ENCODE measurements around the gene LYSET.
A peak's percentile ranks its signal among the peaks of the same experiment; 100 is the strongest.
"Not testable (repeated sequence)": the region's sequence is repeated elsewhere in the genome, so short reads cannot be mapped to it uniquely, and the experiment has no call there.

The LYSET gene

DNA sequence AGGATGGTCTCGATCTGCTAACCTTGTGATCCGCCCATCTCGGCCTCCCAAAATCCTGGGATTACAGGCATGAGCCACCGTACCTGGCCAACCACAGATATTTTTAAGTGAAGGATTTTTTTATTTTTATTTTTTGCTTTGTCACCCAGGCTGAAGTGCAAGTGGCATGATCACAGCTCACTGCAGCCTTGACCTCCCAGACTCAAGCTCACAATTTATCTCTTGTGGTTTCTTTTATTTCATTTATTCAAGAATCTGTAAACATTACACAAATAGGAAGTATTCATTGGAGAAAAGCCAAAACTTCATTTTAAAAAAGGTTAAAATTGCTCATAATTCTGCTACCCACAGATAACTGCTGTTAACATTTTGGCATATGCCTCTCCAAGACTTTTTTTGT lies 13.7 kb upstream of the LYSET start:
- H3K9me3 ChIP-seq: no peaks in the 10 kb centered on the region
- no peaks in the 10 kb centered on the region for H3K4me1 ChIP-seq
- no peaks in the 10 kb centered on the region for H3K27me3 ChIP-seq
- H3K4me3 ChIP-seq: no peak overlapping the region
- no peaks in the 10 kb centered on the region for H4K20me1 ChIP-seq
- H3K27ac ChIP-seq: no peak overlapping the region
- no peaks in the 10 kb centered on the region for H3K36me3 ChIP-seq
- H3K9ac ChIP-seq: no peak overlapping the region
- no peak for TF ChIP-seq Cebpa-rat (IDR thresholded peaks at IDR 0.05)
- no peak overlapping the region for H3K4me2 ChIP-seq

DNA sequence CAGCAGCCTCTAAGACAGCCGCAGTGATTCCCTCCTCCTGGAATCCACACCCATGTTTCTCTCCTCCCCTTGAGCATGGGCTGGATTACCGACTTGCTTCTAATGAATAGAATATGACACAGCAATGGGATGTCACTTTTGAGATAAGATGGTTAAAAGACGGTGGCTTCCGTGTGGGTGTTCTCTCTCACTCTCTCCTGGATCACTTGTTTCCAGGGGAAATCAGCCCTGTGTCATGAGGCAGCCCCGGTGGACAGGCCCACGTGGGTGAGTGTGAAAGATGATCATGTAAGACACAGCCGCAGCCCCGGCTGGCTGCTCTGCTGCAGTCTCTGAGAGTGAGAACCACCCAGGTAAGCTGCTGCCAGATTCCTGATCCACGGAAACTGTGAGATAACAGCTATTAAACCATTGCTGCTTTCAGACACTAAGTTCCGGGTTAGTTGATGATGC lies 11.1 kb upstream of the LYSET start:
- Histone ChIP-seq H3K27ac (no peak overlapping the region), H3K9ac (no peak overlapping the region), H3K4me1 (no peaks in the 10 kb centered on the region), H4K20me1 (no peaks in the 10 kb centered on the region), H3K9me3 (no peaks in the 10 kb centered on the region), H3K27me3 (no peaks in the 10 kb centered on the region), H3K4me3 (no peak overlapping the region), H3K36me3 (no peaks in the 10 kb centered on the region), H3K4me2 (no peak overlapping the region)
- no peak for TF ChIP-seq Cebpa-rat (IDR thresholded peaks at IDR 0.05)

DNA sequence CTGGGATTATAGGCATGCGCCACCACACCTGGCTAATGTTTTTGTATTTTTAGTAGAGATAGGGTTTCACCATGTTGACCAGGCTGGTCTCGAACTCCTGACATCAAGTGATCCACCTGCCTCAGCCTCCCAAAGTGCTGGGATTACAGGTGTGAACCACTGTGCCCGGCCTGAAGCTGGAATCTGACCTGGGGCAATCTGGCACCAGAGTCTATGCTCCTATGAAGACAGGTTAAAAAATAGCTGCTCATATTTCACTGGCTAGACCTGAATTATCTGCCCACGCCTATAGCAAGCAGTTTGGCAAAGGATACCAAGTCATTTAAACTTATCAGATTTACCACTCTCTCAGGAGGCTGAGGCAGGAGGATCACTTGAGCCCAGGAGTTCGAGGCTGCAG lies 10.4 kb upstream of the LYSET start:
- H3K9me3 ChIP-seq, H3K4me3 ChIP-seq, H3K4me1 ChIP-seq, H3K4me2 ChIP-seq, H3K27me3 ChIP-seq, H3K36me3 ChIP-seq, H3K27ac ChIP-seq, H3K9ac ChIP-seq, H4K20me1 ChIP-seq: not testable (repeated sequence)

DNA sequence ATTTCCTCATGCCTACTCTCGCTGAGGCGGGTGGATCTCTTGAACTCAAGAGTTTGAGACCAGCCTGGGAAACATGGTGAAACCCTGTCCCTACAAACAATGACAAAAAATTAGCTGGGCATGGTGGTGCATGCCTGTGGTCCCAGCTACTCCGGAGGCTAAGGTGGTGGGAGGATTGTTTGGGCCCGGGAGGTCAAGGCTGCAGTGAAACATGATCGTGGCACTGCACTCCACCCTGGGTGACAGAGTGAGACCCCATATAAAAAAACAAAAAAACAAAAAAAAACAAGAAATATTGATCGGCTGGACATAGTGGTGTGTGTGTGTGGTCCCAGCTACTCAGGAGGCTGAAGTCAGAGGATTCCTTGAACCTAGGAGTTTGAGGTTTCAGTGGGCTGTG lies 9.6 kb upstream of the LYSET start:
- no peak overlapping the region for H3K9ac ChIP-seq
- no peaks in the 10 kb centered on the region for H3K27me3 ChIP-seq
- H3K9me3 ChIP-seq: no peaks in the 10 kb centered on the region
- H3K4me3 ChIP-seq: no peak overlapping the region
- no peaks in the 10 kb centered on the region for H4K20me1 ChIP-seq
- H3K4me2 ChIP-seq: no peak overlapping the region
- no peaks in the 10 kb centered on the region for H3K4me1 ChIP-seq
- no peak for TF ChIP-seq Cebpa-rat (IDR thresholded peaks at IDR 0.05)
- H3K36me3 ChIP-seq: no peaks in the 10 kb centered on the region
- no peak overlapping the region for H3K27ac ChIP-seq

DNA sequence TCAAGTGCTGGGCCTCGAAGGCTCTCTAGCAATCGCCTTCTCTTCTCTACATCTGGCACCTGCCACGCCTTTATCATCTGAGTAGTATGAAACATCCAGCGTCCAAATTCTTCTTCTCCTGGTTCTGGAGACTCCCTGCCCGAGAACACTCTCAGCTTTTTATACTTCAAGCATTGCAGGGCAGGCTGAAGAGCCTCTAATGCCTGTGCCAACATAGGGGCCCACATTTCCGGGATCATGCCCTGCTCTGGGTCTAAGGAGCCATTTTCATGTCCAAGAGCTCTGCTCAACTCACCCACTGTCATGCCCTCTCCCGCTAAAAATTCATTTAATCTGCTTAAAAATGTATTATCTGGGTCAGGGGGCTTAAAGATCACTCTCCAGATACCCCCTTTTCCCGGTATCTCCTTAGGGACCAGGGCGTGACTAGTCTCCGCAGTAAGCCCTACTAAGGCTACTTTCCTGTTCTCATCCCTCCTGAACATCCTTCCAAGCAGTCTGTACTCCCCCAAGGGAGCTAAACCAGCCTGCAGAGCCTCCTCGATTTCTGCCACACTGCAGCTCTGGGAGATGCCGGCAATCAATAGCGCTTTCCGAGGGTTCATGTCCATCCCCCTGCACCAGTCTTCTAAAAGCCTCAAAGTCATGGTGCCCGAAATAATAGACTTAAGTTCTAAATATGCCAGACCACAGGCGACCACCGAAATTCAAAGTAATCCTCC lies 1.4 kb upstream of the LYSET start:
- peak overlapping the region; percentile 95 for H3K4me3 ChIP-seq
- H3K4me2 ChIP-seq: peak overlapping the region; percentile 97
- H3K9ac ChIP-seq: peak overlapping the region; percentile 93
- TF ChIP-seq Cebpa-rat (IDR thresholded peaks at IDR 0.05): no peak
- H3K9me3 ChIP-seq: no peaks in the 10 kb centered on the region
- no peaks in the 10 kb centered on the region for H3K27me3 ChIP-seq
- H4K20me1 ChIP-seq: peaks cover 19% of the 10 kb centered on the region
- H3K4me1 ChIP-seq: peaks cover 35% of the 10 kb centered on the region
- peaks cover 39% of the 10 kb centered on the region for H3K36me3 ChIP-seq
- H3K27ac ChIP-seq: peak overlapping the region; percentile 92

DNA sequence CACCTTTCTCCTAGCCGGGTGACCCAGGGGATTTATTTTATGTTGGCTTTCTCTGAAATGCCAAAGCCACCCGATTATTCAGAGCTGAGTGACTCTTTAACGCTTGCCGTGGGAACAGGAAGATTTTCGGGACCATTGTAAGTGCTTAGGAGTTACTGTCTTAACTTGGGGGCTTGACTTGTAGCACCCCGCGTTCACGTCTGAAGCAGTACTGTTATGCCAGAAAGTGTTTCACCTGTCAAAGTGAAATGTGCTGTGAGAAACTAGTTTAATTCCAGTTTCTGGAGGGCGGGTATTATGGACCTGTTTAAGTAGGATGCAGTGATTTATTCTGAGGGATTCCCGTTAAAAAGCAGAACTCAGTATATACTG lies 218 bp downstream of the LYSET start:
- Histone ChIP-seq H3K4me3 (peak overlapping the region; percentile 95), H3K36me3 (peaks cover 39% of the 10 kb centered on the region), H3K9me3 (no peaks in the 10 kb centered on the region), H3K27ac (peak overlapping the region; percentile 92), H3K27me3 (no peaks in the 10 kb centered on the region), H3K4me1 (peaks cover 35% of the 10 kb centered on the region), H4K20me1 (peaks cover 19% of the 10 kb centered on the region), H3K9ac (peak overlapping the region; percentile 93), H3K4me2 (peak overlapping the region; percentile 73)
- no peak for TF ChIP-seq Cebpa-rat (IDR thresholded peaks at IDR 0.05)

DNA sequence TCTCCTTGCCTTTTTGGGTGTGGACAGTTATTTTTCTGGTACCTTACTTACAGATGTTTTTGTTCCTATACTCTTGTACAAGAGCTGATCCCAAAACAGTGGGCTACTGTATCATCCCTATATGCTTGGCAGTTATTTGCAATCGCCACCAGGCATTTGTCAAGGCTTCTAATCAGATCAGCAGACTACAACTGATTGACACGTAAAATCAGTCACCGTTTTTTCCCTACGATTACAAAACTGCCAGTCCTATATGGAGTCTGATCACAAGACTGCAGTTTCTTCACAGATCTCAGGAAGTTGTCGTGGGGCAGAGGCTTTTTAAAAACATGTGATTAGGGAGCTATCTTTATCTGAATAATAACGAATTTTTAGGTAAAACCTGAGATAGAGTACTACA lies 1.3 kb downstream of the LYSET start:
- Histone ChIP-seq H3K4me3 (peak overlapping the region; percentile 95; the same call in 1 of the 2 replicates), H3K27ac (no peak overlapping the region), H3K4me2 (peak overlapping the region; percentile 73), H4K20me1 (peaks cover 19% of the 10 kb centered on the region), H3K4me1 (peaks cover 35% of the 10 kb centered on the region), H3K36me3 (peaks cover 40% of the 10 kb centered on the region), H3K9me3 (no peaks in the 10 kb centered on the region), H3K9ac (peak overlapping the region; percentile 93), H3K27me3 (no peaks in the 10 kb centered on the region)
- no peak for TF ChIP-seq Cebpa-rat (IDR thresholded peaks at IDR 0.05)

DNA sequence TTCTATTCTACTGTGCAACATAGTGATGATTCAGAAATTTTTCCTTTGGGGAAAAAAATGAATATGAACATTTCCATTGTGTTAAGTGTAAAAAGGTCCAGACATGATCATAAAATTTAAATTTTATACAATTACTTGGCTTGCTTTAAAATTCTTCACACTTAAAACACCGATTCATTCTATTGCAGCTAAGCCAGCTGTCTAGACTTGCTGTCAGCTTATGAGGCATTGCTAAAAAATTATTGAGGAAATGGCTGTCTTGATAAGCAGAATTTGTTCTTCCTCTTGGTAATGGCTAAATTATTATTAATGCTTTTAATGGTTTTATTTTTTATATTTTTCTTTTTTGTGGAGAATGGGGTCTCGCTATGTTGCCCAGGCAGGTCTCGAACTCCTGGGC lies 1.8 kb downstream of the LYSET start:
- peaks cover 35% of the 10 kb centered on the region for H3K4me1 ChIP-seq
- no peaks in the 10 kb centered on the region for H3K27me3 ChIP-seq
- H3K9ac ChIP-seq: no peak overlapping the region
- peaks cover 19% of the 10 kb centered on the region for H4K20me1 ChIP-seq
- no peak overlapping the region for H3K27ac ChIP-seq
- H3K4me3 ChIP-seq: no peak overlapping the region
- H3K4me2 ChIP-seq: peak overlapping the region; percentile 73
- TF ChIP-seq Cebpa-rat (IDR thresholded peaks at IDR 0.05): no peak
- H3K9me3 ChIP-seq: no peaks in the 10 kb centered on the region
- peaks cover 35% of the 10 kb centered on the region for H3K36me3 ChIP-seq

DNA sequence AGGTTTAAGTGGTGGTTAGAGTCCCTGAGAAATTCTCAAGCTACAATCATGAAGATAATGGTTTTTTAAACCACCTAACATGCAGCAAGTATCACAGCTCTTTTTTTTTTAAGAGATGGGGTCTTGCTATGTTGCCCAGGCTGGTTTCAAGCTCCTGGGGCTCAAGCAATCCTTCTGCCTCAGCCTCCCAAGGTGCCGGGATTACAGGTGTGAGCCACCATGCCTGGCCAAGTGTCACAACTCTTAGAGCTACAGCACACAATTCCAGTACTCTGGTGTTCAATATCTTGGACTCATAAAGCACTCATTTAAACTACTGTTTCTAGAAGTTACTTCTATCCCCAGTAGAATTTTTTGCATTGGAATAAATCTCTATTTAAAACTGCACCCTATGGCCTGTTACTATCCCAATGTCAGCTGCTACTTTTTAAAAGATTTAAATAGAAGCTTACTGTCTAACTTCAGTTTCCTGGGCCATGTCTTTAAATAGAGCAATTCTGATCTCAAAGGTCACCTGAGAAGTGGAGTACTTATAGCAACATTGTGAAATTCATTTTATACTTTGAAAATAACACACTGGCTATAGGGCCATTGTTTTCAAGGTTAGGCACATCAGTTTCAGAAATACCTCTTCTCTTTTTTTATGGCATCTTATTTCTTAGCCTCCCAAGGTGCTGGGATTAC lies 10.3 kb downstream of the LYSET start:
- TF ChIP-seq Cebpa-rat (IDR thresholded peaks at IDR 0.05): no peak
- Histone ChIP-seq H3K27me3 (no peaks in the 10 kb centered on the region), H3K9ac (no peak overlapping the region), H4K20me1 (no peaks in the 10 kb centered on the region), H3K9me3 (no peaks in the 10 kb centered on the region), H3K4me2 (no peak overlapping the region), H3K27ac (no peak overlapping the region), H3K36me3 (peaks cover 27% of the 10 kb centered on the region), H3K4me3 (no peak overlapping the region), H3K4me1 (no peaks in the 10 kb centered on the region; the same call in 1 of the 2 replicates)

DNA sequence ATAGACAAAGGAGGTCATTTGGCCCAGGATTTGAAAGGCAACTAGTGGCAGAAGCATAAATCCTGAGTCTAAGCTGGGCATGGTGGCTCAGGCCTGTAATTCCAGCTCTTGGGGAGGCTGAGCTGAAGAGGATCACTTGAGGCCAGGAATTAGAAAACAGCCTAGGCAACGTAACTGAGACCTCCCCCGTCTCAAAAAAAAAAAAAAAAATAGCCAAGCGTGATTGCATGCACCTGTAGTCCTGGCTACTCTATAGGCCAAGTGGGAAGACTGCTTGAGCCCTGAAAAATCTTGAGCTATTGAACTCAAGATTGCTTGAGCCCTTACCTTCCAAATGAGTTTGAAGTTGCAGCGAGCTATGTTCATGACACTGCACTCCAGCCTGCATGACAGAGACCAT lies 13.9 kb downstream of the LYSET start:
- peaks cover 24% of the 10 kb centered on the region for H3K36me3 ChIP-seq
- no peak overlapping the region for H3K27ac ChIP-seq

More for the DNA sequence above, 13.9 kb downstream of the LYSET start:
- no peaks in the 10 kb centered on the region for H3K9me3 ChIP-seq
- no peak overlapping the region for H3K4me2 ChIP-seq
- H3K9ac ChIP-seq: no peak overlapping the region
- H3K4me1 ChIP-seq: peaks cover 3% of the 10 kb centered on the region
- TF ChIP-seq Cebpa-rat (IDR thresholded peaks at IDR 0.05): no peak
- H4K20me1 ChIP-seq: peaks cover 2% of the 10 kb centered on the region
- no peaks in the 10 kb centered on the region for H3K27me3 ChIP-seq
- no peak overlapping the region for H3K4me3 ChIP-seq
